H9 (cell line): ENCODE results near the gene KLHDC8A. TPM values are rescaled to one million over a fixed set of nuclear protein-coding genes. Genes with fewer than 3 reads are reported as not detected.

Experiments used
- DNase-seq: peaks from one replicate; pipeline ENCODE4 v3.0.0-alpha.2; 2017
- H2AFZ ChIP-seq: one replicate; pipeline ENCODE4 v1.6.1; 2013; ENCODE audit warnings: mild to moderate bottlenecking, low read length, control low read depth, moderate library complexity
- H2AK5ac ChIP-seq: 2 replicates; pipeline ENCODE4 v1.6.1; 2013; ENCODE audit warnings: low read length, control low read depth, mixed read lengths; ENCODE audit not compliant: insufficient read length
- H2BK120ac ChIP-seq: one replicate; pipeline ENCODE4 v1.6.1; 2013; ENCODE audit warnings: low read depth, mild to moderate bottlenecking, low read length, control low read depth, inconsistent platforms; ENCODE audit not compliant: poor library complexity, severe bottlenecking
- H2BK12ac ChIP-seq: 2 replicates; pipeline ENCODE4 v1.6.1; 2013; ENCODE audit warnings: low read length, control low read depth, mixed read lengths, low read depth; ENCODE audit not compliant: insufficient read length
- H2BK15ac ChIP-seq: 2 replicates; pipeline ENCODE4 v1.6.1; 2013; ENCODE audit warnings: low read depth, low read length, control low read depth
- H2BK20ac ChIP-seq: one replicate; pipeline ENCODE4 v1.6.1; 2013; ENCODE audit warnings: low read depth, mild to moderate bottlenecking, low read length, control low read depth, inconsistent platforms; ENCODE audit not compliant: poor library complexity, severe bottlenecking
- H2BK5ac ChIP-seq: 2 replicates; pipeline ENCODE4 v1.6.1; 2013; ENCODE audit warnings: low read length, control low read depth, mixed read lengths; ENCODE audit not compliant: insufficient read length
- H3K14ac ChIP-seq: 2 replicates; pipeline ENCODE4 v1.6.1; 2013; ENCODE audit warnings: low read length, control low read depth; ENCODE audit not compliant: insufficient read depth
- H3K18ac ChIP-seq: 2 replicates; pipeline ENCODE4 v1.6.1; 2013; ENCODE audit warnings: low read depth, mild to moderate bottlenecking, mixed read lengths, low read length, control low read depth; ENCODE audit not compliant: insufficient read length
- H3K23ac ChIP-seq: 2 replicates; pipeline ENCODE4 v1.6.1; 2013; ENCODE audit warnings: low read length, control low read depth, mixed read lengths, low read depth; ENCODE audit not compliant: insufficient read length
- H3K23me2 ChIP-seq: 2 replicates; pipeline ENCODE4 v1.6.1; 2013; ENCODE audit warnings: low read depth, mild to moderate bottlenecking, mixed read lengths, low read length, control low read depth; ENCODE audit not compliant: insufficient read length, poor library complexity, severe bottlenecking
- H3K27ac ChIP-seq: 2 replicates; pipeline ENCODE4 v1.5.1; 2013; ENCODE audit warnings: low read length, control low read depth, mixed read lengths, low read depth; ENCODE audit not compliant: insufficient read length
- H3K27me3 ChIP-seq: 2 replicates; pipeline ENCODE4 v1.6.1; 2013; ENCODE audit warnings: low read length, control low read depth, inconsistent platforms; ENCODE audit not compliant: insufficient read depth
- H3K4ac ChIP-seq: 2 replicates; pipeline ENCODE4 v1.6.1; 2013; ENCODE audit warnings: low read depth, mild to moderate bottlenecking, control low read depth, inconsistent platforms, low read length, moderate library complexity
- H3K4me1 ChIP-seq: 2 replicates; pipeline ENCODE4 v1.6.1; 2013; ENCODE audit warnings: low read length, control low read depth, inconsistent platforms; ENCODE audit not compliant: insufficient read depth
- H3K4me2 ChIP-seq: 2 replicates; pipeline ENCODE4 v1.6.1; 2013; ENCODE audit warnings: low read length, control low read depth, mixed read lengths; ENCODE audit not compliant: insufficient read length, insufficient read depth
- H3K56ac ChIP-seq: 2 replicates; pipeline ENCODE4 v1.6.1; 2013; ENCODE audit warnings: low read depth, mild to moderate bottlenecking, mixed read lengths, low read length, control low read depth; ENCODE audit not compliant: insufficient read length
- H3K79me1 ChIP-seq: 2 replicates; pipeline ENCODE4 v1.6.1; 2013; ENCODE audit warnings: low read depth, mild to moderate bottlenecking, moderate library complexity, low read length, control low read depth, inconsistent platforms; ENCODE audit not compliant: insufficient read depth, poor library complexity, severe bottlenecking
- H3K79me2 ChIP-seq: 2 replicates; pipeline ENCODE4 v1.6.1; 2013; ENCODE audit warnings: low read length, control low read depth, inconsistent platforms; ENCODE audit not compliant: insufficient read depth
- H3K9ac ChIP-seq: 2 replicates; pipeline ENCODE4 v1.6.1; 2013; ENCODE audit warnings: low read length, control low read depth, mixed read lengths; ENCODE audit not compliant: insufficient read length; ENCODE audit errors: extremely low read depth
- H3K9me3 ChIP-seq: one replicate; pipeline ENCODE4 v1.6.1; 2013; ENCODE audit warnings: low read depth, low read length, inconsistent platforms; ENCODE audit not compliant: control insufficient read depth
- H3T11ph ChIP-seq: one replicate; pipeline ENCODE4 v1.6.1; 2013; ENCODE audit warnings: mild to moderate bottlenecking, low read length, control low read depth, inconsistent platforms
- H4K20me1 ChIP-seq: one replicate; pipeline ENCODE4 v1.6.1; 2013; ENCODE audit not compliant: control insufficient read depth, insufficient read length, insufficient read depth
- H4K5ac ChIP-seq: 2 replicates; pipeline ENCODE4 v1.6.1; 2013; ENCODE audit warnings: low read depth, mild to moderate bottlenecking, mixed read lengths, low read length, control low read depth; ENCODE audit not compliant: insufficient read length
- H4K8ac ChIP-seq: replicated peaks from 2 replicates; pipeline ENCODE4 v1.6.1; 2013; ENCODE audit warnings: low read length, control low read depth, mixed read lengths, low read depth; ENCODE audit not compliant: insufficient read length
- H4K91ac ChIP-seq: 2 replicates; pipeline ENCODE4 v1.6.1; 2013; ENCODE audit warnings: low read depth, mild to moderate bottlenecking, moderate library complexity, mixed read lengths, low read length, control low read depth; ENCODE audit not compliant: insufficient read length
- H3K27ac Mint-ChIP-seq, 3 experiments: 2 replicates in 2 of 3; 3 replicates in 1 of 3; pipeline ENCODE4 v1.8.0; 2020 to 2021; ENCODE audit warnings: mixed read lengths in 3 of 3, mild to moderate bottlenecking in 1 of 3, moderate library complexity in 1 of 3
- H3K27me3 Mint-ChIP-seq: 2 replicates; pipeline ENCODE4 v1.8.0; 2021; ENCODE audit warnings: low read depth, mild to moderate bottlenecking, moderate library complexity, mixed read lengths
- H3K36me3 Mint-ChIP-seq, 3 experiments: 2 replicates in 2 of 3; 3 replicates in 1 of 3; pipeline ENCODE4 v1.8.0; 2020 to 2021; ENCODE audit warnings: low read depth in 3 of 3, mixed read lengths in 3 of 3; ENCODE audit not compliant: insufficient read depth in 1 of 3
- H3K4me1 Mint-ChIP-seq, 2 experiments: 2 replicates each; pipeline ENCODE4 v1.8.0; 2020; ENCODE audit warnings: mixed read lengths in 2 of 2
- H3K4me3 Mint-ChIP-seq, 2 experiments: 2 replicates in 1 of 2; 3 replicates in 1 of 2; pipeline ENCODE4 v1.8.0; 2020 to 2021; ENCODE audit warnings: mild to moderate bottlenecking in 2 of 2, mixed read lengths in 2 of 2, moderate library complexity in 1 of 2
- H3K9me3 Mint-ChIP-seq, 2 experiments: 2 replicates in 1 of 2; 3 replicates in 1 of 2; pipeline ENCODE4 v1.8.0; 2020; ENCODE audit warnings: mild to moderate bottlenecking in 2 of 2, mixed read lengths in 2 of 2, moderate library complexity in 1 of 2
- CTCF ChIP-seq: fragments of 200-600 bp; sonication (generic); conservative IDR thresholded peaks from 3 replicates; pipeline ENCODE4 v1.8.0; 2021; ENCODE audit warnings: antibody characterized with exemption, mild to moderate bottlenecking
- WGBS: extraction: QIAGEN DNeasy Blood & Tissue Kit; methylation state at CpG from one replicate; pipeline ENCODE4 v1.1.7; 2013; ENCODE audit warnings: missing lambda C conversion rate, low lambda C conversion rate, mixed read lengths; ENCODE audit not compliant: insufficient read length; ENCODE audit errors: extremely low coverage; 5-methylcytosine and 5-hydroxymethylcytosine counted together
- total RNA-seq: library from RNA; stranded (reverse); gene quantifications from 2 replicates; pipeline ENCODE4 v1.2.1, GENCODE V29; 2021

Gene KLHDC8A
- total RNA-seq, 1 experiment from 2014 or later = 0.96 TPM

- no peak for TF ChIP-seq CTCF
- Histone ChIP-seq H3K23me2 (no peaks in the 10 kb centered on the region), H3K18ac (peak overlapping the region; percentile 17), H3T11ph (no peak overlapping the region), H3K56ac (no peak overlapping the region), H3K79me1 (no peaks in the 10 kb centered on the region), H3K9me3 (no peaks in the 10 kb centered on the region), H2BK15ac (no peak overlapping the region), H2AFZ (peak overlapping the region; percentile 11), H4K8ac (no peak overlapping the region), H2BK12ac (no peak overlapping the region), H3K4ac (no peak overlapping the region), H3K9ac (no peak overlapping the region), H4K91ac (no peak overlapping the region), H2BK120ac (no peak overlapping the region), H4K20me1 (no peaks in the 10 kb centered on the region), H3K14ac (no peak overlapping the region), H3K4me2 (peak overlapping the region; percentile 39), H2AK5ac (no peak overlapping the region), H3K27ac (no peak overlapping the region), H4K5ac (no peak overlapping the region), H3K27me3 (no peaks in the 10 kb centered on the region), H2BK5ac (no peak overlapping the region), H3K4me1 (peaks cover 21% of the 10 kb centered on the region; the same call in 1 of the 2 replicates), H3K79me2 (no peaks in the 10 kb centered on the region), H3K23ac (no peak overlapping the region), H2BK20ac (no peak overlapping the region)
- peaks cover 10% of the 10 kb centered on the region for H3K27me3 Mint-ChIP-seq
- H3K9me3 Mint-ChIP-seq = no peaks in the 10 kb centered on the region
- no CpG with 5 or more reads among the region's 6 CpGs for WGBS
- H3K36me3 Mint-ChIP-seq = no peaks in the 10 kb centered on the region
- peak overlapping the region; percentile 15 to 66 for H3K4me3 Mint-ChIP-seq
- peak overlapping the region; percentile 5 to 45 (median 9); a peak in 5 of 7 replicates for H3K27ac Mint-ChIP-seq
- H3K4me1 Mint-ChIP-seq = peaks cover 53 to 59% of the 10 kb centered on the region in 2 experiments
- DNase-seq = peak; percentile 75
Observed at GRCh38 chr1:205375835-205376545, 19.3 kb upstream of the KLHDC8A start.
